ENCODE measurements around the gene UBALD1. TPM values are rescaled to one million over a fixed set of nuclear protein-coding genes. Genes with fewer than 3 reads are reported as not detected.

Gene UBALD1
- polyA plus RNA-seq, 2 of the 4 experiments (the other 2 are of a cell fraction), result 10.2 to 34.1 TPM

- H3K4me1 ChIP-seq, result peaks cover 26% of the 10 kb centered on the region
- ChIA-PET POLR2A (no interaction called here), CTCF (interaction anchor here (0.6 to 3.7 kb wide), 33 partner anchors 8 to 325 kb away, joined by 3 to 24 read pairs (median 4); partner anchors contain the start of gene MGRN1)
- 90% methylated on average over 20 of the region's 25 CpGs for WGBS (ENCODE audit: missing lambda C conversion rate)
- H3K4me2 ChIP-seq, result no peak overlapping the region
- H3K4me3 ChIP-seq, result no peak overlapping the region
- DNase-seq (ENCODE audit: low read depth in 1 of 2, low spot score in 1 of 2), result no peak
- FAIRE-seq, result no peak
- H3K9me3 ChIP-seq, result no peaks in the 10 kb centered on the region
- ATAC-seq, result no peak
- TF ChIP-seq SMC3 (IDR thresholded peaks at IDR 0.05) (no peak), HEYL (CRISPR knock-in tag; IDR thresholded peaks at IDR 0.05) (0 out of 2 replicates have a peak, but pooled peaks have one; percentile 39), MAFK (IDR thresholded peaks at IDR 0.05; ENCODE audit: partially characterized antibody) (no peak)
- no peak overlapping the region; a peak in 1 of 6 replicates for H3K27ac ChIP-seq
Observed at GRCh38 chr16:4649744-4650442, 35.2 kb upstream of the UBALD1 start.

GRCh38 chr16:4648917-4649316 lies 34.2 kb upstream of the UBALD1 start:
- Histone ChIP-seq H3K4me1 (peaks cover 16% of the 10 kb centered on the region), H3K27ac (no peak overlapping the region), H3K9me3 (no peaks in the 10 kb centered on the region), H3K4me3 (no peak overlapping the region), H3K4me2 (no peak overlapping the region)
- TF ChIP-seq BHLHE40 (IDR thresholded peaks at IDR 0.05; ENCODE audit: low read depth, low read length) (no peak), ELK1 (IDR thresholded peaks at IDR 0.05; ENCODE audit: low read depth, low read length) (no peak), JUN (IDR thresholded peaks at IDR 0.05) (no peak), POLR2AphosphoS2 (conservative IDR thresholded peaks at IDR 0.05; ENCODE audit: low read length) (no peak), HDAC2 (IDR thresholded peaks at IDR 0.05) (no peak)
- POLR2A ChIA-PET, result no interaction called here
- WGBS (ENCODE audit: missing lambda C conversion rate), result 94% methylated on average over 10 of the region's 13 CpGs
- FAIRE-seq, result no peak
- DNase-seq (ENCODE audit: low read depth in 1 of 2, low spot score in 1 of 2), result no peak
- ATAC-seq, result no peak
- CTCF ChIA-PET, result interaction anchor here (1.1 to 3.7 kb wide), 4 partner anchors 10 to 80 kb away, joined by 3 to 24 read pairs (median 6); no protein-coding TSS in a partner anchor

DNA sequence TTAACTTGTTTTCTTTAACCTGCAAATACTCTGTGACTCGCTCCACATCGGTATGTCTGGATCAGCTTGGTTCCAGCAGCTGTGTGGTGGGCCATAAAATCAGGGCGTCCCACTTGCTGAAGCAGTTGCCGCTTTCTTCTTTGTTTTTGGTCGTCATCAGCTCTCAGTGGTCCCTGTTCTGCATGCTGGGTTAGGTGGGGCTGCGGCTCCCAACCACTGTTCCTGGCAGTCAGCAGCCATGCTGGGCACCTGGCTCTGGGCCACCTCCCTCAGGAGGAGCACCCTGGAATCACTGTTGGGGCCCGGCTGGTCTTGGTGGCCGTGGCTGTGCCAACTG lies 32.9 kb upstream of the UBALD1 start:
- DNase-seq (ENCODE audit: low read depth in 1 of 2, low spot score in 1 of 2) (no peak), ATAC-seq (no peak), FAIRE-seq (no peak)
- POLR2A ChIA-PET, result no interaction called here
- 99% methylated on average over 6 of the region's 8 CpGs for WGBS (ENCODE audit: missing lambda C conversion rate)
- H3K4me1 ChIP-seq, result peaks cover 3% of the 10 kb centered on the region
- no peak overlapping the region for H3K27ac ChIP-seq
- no peak overlapping the region for H3K4me3 ChIP-seq
- no peak overlapping the region for H3K4me2 ChIP-seq
- H3K9me3 ChIP-seq, result no peaks in the 10 kb centered on the region
- CTCF ChIA-PET, result interaction anchor here (1.2 kb wide), 1 partner anchor 13 kb away, joined by 6 read pairs; no protein-coding TSS in a partner anchor
- no peak for TF ChIP-seq ZNF302 (CRISPR knock-in tag; IDR thresholded peaks at IDR 0.05)
- no peak for TF ChIP-seq MYC (IDR thresholded peaks at IDR 0.05; ENCODE audit: borderline replicate concordance, low read length)
- TF ChIP-seq, protein P1, sequence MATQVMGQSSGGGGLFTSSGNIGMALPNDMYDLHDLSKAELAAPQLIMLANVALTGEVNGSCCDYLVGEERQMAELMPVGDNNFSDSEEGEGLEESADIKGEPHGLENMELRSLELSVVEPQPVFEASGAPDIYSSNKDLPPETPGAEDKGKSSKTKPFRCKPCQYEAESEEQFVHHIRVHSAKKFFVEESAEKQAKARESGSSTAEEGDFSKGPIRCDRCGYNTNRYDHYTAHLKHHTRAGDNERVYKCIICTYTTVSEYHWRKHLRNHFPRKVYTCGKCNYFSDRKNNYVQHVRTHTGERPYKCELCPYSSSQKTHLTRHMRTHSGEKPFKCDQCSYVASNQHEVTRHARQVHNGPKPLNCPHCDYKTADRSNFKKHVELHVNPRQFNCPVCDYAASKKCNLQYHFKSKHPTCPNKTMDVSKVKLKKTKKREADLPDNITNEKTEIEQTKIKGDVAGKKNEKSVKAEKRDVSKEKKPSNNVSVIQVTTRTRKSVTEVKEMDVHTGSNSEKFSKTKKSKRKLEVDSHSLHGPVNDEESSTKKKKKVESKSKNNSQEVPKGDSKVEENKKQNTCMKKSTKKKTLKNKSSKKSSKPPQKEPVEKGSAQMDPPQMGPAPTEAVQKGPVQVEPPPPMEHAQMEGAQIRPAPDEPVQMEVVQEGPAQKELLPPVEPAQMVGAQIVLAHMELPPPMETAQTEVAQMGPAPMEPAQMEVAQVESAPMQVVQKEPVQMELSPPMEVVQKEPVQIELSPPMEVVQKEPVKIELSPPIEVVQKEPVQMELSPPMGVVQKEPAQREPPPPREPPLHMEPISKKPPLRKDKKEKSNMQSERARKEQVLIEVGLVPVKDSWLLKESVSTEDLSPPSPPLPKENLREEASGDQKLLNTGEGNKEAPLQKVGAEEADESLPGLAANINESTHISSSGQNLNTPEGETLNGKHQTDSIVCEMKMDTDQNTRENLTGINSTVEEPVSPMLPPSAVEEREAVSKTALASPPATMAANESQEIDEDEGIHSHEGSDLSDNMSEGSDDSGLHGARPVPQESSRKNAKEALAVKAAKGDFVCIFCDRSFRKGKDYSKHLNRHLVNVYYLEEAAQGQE (IDR thresholded peaks at IDR 0.05), result no peak
- TF ChIP-seq HOXB5 (CRISPR knock-in tag; IDR thresholded peaks at IDR 0.05), result no peak
- TF ChIP-seq FOXS1 (CRISPR knock-in tag; IDR thresholded peaks at IDR 0.05), result no peak
- TF ChIP-seq ESRRA (IDR thresholded peaks at IDR 0.05; ENCODE audit: borderline replicate concordance, low read length), result no peak
- no peak for TF ChIP-seq POLR2A (IDR thresholded peaks at IDR 0.05; ENCODE audit: low read length)
- no peak for TF ChIP-seq CHD2 (IDR thresholded peaks at IDR 0.05; ENCODE audit: low read length, partially characterized antibody)
- no peak for TF ChIP-seq SREBF2 (IDR thresholded peaks at IDR 0.05)
- TF ChIP-seq EP300 (IDR thresholded peaks at IDR 0.05), result no peak
- no peak for TF ChIP-seq MAX (IDR thresholded peaks at IDR 0.05)
- TF ChIP-seq EHMT2 (IDR thresholded peaks at IDR 0.05; ENCODE audit: low read depth), result no peak
- TF ChIP-seq FOSL2 (IDR thresholded peaks at IDR 0.05), result no peak
- no peak for TF ChIP-seq FOSL2 (CRISPR knock-in tag; IDR thresholded peaks at IDR 0.05)
- no peak for TF ChIP-seq HOXA7 (CRISPR knock-in tag; IDR thresholded peaks at IDR 0.05)
- no peak for TF ChIP-seq CBX2 (IDR thresholded peaks at IDR 0.05; ENCODE audit: borderline replicate concordance, low read depth)
- no peak for TF ChIP-seq JUN (IDR thresholded peaks at IDR 0.05)
- no peak for TF ChIP-seq MAZ (IDR thresholded peaks at IDR 0.05; ENCODE audit: borderline replicate concordance, low read depth, low read length)
- no peak for TF ChIP-seq CEBPB (IDR thresholded peaks at IDR 0.05)
- no peak for TF ChIP-seq NR3C1 (IDR thresholded peaks at IDR 0.05)
